ENCODE results near the gene MROH7.
"Not testable (repeated sequence)": the region's sequence is repeated elsewhere in the genome, so short reads cannot be mapped to it uniquely, and the experiment has no call there.

Gene MROH7

DNA sequence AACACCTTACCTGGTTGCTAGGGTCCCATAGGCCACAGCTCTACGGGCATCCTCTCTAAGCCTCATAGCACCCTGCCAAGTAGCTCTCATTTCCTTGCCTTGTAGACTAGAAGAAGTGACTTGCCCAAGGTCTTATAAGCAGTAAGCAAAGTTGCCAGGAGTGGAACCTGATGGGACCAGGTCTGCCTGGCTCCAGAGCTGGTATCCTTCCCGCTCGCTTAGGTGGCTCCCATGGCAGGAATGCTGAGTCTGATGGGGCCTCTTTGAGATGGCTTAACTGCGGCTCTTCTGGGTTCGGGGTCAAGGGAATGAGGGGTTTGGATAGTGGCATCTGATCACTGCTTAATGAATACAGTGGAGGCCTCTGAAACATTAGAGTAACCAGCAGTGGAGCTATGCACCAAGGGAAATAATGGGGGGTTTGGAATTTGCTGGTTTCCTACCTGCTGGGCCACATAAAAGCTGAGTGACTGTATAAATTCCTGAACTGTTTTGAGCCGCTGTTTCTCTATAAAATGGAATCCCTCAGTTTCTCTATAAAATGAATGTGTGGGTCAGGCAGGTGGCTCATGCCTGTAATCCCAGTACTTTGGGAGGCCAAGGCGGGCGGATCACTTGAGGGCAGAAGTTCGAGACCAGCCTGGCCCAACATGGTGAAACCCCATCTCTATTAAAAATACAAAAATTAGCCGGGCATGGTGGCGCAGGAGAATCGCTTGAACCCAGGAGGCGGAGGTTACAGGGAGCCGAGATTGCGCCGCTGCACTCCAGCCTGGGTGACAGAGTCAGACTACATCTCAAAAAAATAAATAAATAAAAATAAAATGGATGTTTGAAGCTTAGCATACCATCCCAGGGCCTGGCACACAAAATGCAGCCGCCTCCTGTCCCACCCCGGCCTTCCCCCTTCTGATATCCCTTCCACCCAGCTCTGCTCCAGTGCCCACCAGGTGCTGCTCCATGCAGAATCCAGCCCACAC is 30.7 kb upstream of the MROH7 start:
- DNase-seq = no peak

DNA sequence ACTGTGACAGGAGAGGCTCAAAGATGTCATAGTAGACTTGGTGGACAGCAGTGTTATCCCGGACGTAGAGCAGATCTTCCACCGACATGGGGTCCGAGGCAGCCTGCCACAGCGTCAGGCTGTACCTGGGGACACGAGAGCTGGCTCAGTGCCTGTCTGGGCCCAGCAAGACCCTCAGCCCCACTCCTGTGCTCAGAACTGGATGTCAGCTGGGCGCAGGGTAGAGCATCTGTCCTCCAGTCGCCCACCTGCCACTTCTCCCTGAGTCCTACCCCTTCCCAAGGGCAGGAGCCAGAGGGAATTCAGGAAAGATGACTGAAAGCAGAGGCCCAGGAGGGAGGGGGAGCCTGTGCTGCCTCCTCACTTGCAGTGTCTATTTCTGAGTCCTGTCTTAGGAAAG is 30.0 kb upstream of the MROH7 start:
- DNase-seq = no peak

GRCh38 chr1:54614024-54614423 is 27.6 kb upstream of the MROH7 start:
- DNase-seq = no peak

DNA sequence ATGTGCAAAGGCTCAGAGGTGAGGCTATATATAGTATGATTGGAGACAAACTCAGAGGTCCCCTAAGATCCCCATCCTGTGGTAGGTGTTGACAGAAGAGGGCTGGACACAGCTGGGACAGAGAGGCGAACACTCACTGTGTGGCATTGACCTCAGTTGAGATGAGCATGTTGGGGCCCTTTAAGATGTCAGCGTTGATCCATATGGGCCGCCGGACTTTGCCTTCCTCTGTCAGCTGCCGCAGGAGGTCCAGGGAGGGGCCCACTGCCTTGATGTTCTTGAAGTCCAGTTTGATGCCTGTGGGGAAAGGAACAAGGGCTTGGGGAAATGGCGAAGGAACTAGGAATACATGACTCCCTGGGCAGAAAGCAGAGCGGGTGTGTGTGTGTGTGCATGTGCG is 27.0 kb upstream of the MROH7 start:
- no peak for DNase-seq

DNA sequence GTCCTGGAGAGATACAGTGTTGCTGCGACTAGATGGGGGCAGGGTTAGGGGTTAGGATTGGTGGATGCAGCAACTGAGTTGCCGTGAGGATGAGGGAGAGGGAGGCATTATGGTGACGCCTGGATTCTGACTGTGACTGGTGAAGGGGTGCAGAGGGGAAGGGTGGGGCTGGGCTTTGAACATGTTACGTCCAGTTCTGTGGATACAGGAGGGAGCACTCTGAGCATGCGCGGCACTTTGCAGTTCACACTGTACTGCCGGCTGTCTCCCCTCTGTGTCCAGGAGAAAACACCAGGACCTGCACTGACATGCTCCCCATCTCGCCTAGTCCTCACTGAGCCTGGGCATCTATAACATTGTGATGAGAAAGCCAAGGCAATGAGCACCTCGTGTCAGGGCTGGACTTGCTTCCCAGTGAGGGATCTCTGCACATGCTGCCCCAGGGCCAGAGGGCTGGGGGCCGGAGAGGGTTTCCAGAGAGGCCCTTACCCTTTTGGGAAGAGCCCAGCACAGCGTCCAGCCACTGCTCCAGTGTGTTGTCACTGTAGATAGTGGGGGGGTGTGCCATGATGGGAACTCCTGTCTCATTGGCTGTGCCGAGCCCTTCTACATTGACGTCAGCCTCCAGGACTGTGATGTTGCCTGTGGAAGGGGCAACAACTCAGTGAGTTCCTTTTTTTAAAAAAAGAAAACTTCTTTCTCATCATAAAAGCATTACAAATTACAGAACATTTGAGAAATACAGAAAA is 25.9 kb upstream of the MROH7 start:
- DNase-seq = no peak

- no peak for DNase-seq
Observed at GRCh38 chr1:54619749-54620148, 21.8 kb upstream of the MROH7 start.

DNA sequence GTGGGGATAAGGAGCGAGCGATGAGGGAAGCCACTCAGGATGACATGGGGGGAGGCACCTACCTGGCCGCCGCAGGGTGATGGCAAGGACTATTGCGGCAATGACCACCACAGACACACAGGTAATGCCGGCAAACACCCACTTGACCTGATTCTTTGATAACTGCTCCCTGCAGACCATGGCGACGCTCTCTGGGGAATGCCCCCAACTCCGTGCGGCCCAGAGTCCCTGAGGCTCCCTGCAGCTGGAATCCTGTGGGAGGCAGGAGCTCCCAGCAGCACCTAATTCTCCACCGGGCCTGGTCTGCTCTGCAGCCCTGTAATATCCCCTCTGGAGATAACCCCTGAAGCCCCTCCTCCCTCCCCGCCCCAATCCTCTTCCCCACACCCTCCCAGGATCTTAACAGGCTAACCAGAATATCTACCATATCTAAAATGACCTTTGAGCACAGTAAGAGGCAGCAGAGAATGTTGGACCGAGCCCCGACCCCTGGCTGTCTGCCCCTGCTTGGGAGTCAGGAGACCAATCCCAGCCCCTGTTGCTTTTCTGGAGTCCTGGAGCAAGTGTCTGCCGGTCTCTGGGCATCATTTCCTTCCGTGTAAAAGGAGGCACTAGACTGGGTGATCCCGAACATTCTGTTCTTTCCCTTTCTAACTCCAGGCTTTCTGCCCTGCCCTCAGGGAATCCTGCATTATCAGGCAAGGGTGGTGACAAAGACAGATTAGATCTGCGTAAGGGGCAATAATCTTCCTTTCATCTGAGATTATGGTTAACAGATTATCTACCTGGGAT is 18.2 kb upstream of the MROH7 start, which contains the start of gene FAM151A:
Gene FAM151A, minus strand, starts transcription at position 310 of the 792 bp plus-strand sequence. Its CDS starts 130 bp downstream, at position 180.
- DNase-seq = no peak

- no peak for DNase-seq
Observed at GRCh38 chr1:54624466-54625464, 16.8 kb upstream of the MROH7 start.

- no peak for DNase-seq
Observed at GRCh38 chr1:54627196-54627595, 14.4 kb upstream of the MROH7 start.

GRCh38 chr1:54635804-54636203 is 5.8 kb upstream of the MROH7 start:
- DNase-seq = not testable (repeated sequence)

GRCh38 chr1:54636461-54637446 is 4.8 kb upstream of the MROH7 start:
- not testable (repeated sequence) for DNase-seq

DNA sequence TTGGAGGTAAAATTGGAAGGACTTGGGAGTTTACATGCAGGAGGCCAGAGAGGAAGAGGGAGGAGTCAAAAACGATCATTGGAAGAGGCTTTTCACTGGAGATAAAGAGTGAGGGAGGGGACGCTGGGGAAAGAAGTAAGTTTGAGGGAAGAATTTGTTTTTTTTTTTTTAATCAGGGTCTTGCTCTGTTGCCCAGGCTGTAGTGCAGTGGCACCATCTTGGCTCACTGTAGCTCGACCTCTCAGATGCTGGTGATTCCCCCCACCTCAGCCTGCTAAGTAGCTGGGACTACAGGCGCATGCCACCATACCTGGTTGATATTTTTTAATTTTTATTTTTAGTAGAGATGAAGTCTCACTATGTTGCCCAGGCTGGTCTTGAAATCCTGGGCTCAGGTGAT is 1.2 kb upstream of the MROH7 start:
- DNase-seq = no peak

GRCh38 chr1:54643736-54644135 is 2.1 kb downstream of the MROH7 start:
- no peak for DNase-seq

GRCh38 chr1:54645806-54646676 is 4.5 kb downstream of the MROH7 start:
- DNase-seq = no peak

DNA sequence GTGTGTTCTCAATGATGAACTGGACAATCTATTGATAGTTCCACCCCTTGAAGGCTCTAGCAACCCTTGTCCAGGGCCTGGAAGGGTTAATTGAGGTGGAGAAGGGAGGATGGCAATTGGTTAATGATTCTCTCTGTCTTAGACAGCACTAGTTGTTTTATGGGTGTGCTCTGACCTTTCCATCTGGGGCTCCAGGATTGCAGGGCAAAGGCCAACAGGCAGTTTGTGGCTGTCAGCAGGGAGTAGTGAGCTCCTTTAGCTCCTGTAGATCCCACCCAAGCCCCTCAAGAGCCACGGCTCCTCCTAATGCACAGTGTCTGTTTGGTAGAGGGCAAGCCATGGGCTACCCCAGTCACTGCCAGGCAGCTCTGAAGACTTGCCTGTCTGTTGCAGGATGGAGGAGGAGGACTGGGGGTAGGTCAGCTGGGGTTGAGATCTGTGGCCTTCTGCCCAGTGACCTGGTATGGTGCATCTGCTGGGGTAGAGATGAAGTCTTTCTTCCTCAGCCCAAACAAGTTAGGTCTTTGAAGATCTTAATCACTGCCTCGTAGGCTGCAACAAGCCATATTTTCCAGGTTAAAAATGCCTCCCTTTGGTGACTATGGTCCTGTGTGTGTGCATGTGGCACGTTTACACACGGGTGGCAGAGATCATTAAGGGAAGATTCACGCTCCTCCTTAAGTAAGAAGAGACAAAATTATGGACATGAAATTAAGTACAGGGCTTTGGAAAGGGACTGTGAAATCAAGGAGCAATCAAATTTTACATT is 7.7 kb downstream of the MROH7 start:
- no peak for DNase-seq

DNA sequence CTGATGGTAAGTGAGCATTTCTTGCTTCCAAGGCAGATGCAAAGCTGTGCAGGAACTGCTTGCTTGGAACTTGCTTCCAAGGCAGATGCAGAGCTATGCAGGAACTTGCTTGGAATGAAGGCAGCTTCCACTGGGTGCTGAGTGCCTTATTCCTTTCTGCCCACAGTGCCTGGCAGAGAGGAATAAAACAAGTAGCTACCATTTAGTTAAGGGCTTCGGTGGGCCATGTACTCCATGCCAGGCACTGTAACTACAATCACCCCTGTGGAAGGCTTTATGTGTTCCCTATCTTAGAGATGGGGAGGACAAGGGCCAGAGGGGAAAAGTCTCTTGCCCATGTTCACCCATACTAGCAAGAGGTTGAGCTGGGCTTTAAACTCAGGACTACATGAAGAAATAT is 8.3 kb downstream of the MROH7 start:
- DNase-seq = no peak

- no peak for DNase-seq
Observed at GRCh38 chr1:54650417-54650816, 8.8 kb downstream of the MROH7 start.

GRCh38 chr1:54651608-54652007 is 10.0 kb downstream of the MROH7 start:
- DNase-seq = no peak

GRCh38 chr1:54652168-54652567 is 10.6 kb downstream of the MROH7 start:
- no peak for DNase-seq

All from DMS 273 treated with DMSO at 0.1 percent for 48 hours (cell line).